Heart left ventricle (tissue), 13 donors: ENCODE data around the gene AMOTL2.

Experiments used
- POLR2A ChIP-seq, 2 donors: fragments of 450-650 bp; IDR thresholded peaks; one replicate each; pipeline ENCODE4 v1.6.1; 2017; ENCODE audit warnings: antibody characterized with exemption in 2 of 2, mild to moderate bottlenecking in 2 of 2, moderate library complexity in 2 of 2
- TF ChIP-seq, protein P1 (sequence below), 12 donors: fragments of 200-600 bp; sonication (generic) in 4 of 12; IDR thresholded peaks; one replicate each; pipeline versions ENCODE4 v1.5.0 to v1.8.0; 2018 to 2022; ENCODE audit warnings: antibody characterized with exemption in 12 of 12, mild to moderate bottlenecking in 5 of 12
- donor health status: ischemic (EF 13 %, LVEDD 7.1; RV severe dilation, severe dysfunction).
- donor health status: DM: no; HTN: yes; CAD: no.
- donor health status: DM: no; HTN: no; CAD: no.
- donor health status: ischemic (EF 25% LVEDD 6.9; RV normal size, moderate dysfunction).
- donor health status: ischemic (EF 25% LVEDD 5.7; RV mildly dilated, moderate dysfunction).
- donor health status: ischemic (EF 35%, LVEDD 5.7; RV mildly dilated, moderate dysfunction).
- donor health status: nonischemic (EF 11% LVEDD 7.7; RV severe dilation, severe dysfunction).
- donor health status: DM: yes; HTN: yes; CAD: no.
- donor health status: PGD.
- donor health status: ischemic (EF 29% LVEDD 5.4; RV normal size, mild dysfunction).
- donor health status: nonischemic (EF 23%, LVEDD 6.1; RV moderate dilation, normal function).

DNA sequence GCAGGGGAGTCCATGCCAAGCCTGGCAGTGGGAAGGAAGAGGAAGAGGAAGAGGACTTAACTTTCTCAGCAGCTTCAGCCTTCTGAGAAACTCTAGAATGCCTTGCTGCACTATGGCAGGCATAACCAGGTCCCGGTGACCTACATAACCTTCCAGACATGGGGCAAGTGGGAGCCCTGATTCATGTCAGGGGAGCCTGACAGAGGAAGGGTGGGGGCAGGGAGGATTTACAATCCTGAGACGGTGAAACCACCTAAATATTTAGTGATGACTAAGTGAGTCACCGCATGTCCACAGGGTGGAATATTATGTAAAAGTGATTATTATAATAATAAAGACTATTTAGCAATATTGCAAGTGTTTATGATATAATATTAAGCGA, 46.7 kb downstream of the AMOTL2 start:
- TF ChIP-seq, protein P1, sequence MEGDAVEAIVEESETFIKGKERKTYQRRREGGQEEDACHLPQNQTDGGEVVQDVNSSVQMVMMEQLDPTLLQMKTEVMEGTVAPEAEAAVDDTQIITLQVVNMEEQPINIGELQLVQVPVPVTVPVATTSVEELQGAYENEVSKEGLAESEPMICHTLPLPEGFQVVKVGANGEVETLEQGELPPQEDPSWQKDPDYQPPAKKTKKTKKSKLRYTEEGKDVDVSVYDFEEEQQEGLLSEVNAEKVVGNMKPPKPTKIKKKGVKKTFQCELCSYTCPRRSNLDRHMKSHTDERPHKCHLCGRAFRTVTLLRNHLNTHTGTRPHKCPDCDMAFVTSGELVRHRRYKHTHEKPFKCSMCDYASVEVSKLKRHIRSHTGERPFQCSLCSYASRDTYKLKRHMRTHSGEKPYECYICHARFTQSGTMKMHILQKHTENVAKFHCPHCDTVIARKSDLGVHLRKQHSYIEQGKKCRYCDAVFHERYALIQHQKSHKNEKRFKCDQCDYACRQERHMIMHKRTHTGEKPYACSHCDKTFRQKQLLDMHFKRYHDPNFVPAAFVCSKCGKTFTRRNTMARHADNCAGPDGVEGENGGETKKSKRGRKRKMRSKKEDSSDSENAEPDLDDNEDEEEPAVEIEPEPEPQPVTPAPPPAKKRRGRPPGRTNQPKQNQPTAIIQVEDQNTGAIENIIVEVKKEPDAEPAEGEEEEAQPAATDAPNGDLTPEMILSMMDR (IDR thresholded peaks at IDR 0.05): no peak
- no peak for TF ChIP-seq POLR2A (IDR thresholded peaks at IDR 0.05)
